H54 (cell line): ENCODE results near the gene CHRNA4.
"Not testable (repeated sequence)": the region's sequence is repeated elsewhere in the genome, so short reads cannot be mapped to it uniquely, and the experiment has no call there.

ENCODE experiments used
- DNase-seq: peaks from one replicate; pipeline ENCODE4 v3.0.0; 2011; ENCODE audit warnings: low spot score, mixed read lengths; ENCODE audit not compliant: insufficient read length
- FAIRE-seq: peaks from 3 replicates; lab custom pipeline; 2011; peaks lifted over from hg19 to GRCh38; lab: Jason Lieb, UNC
- POLR2A ChIP-seq: IDR thresholded peaks from 2 replicates; pipeline ENCODE4 v1.6.1; 2011; ENCODE audit warnings: low read depth, mild to moderate bottlenecking, low read length

The CHRNA4 gene

GRCh38 chr20:63337786-63338420 lies 23.2 kb downstream of the CHRNA4 start:
- TF ChIP-seq POLR2A: no peak
- DNase-seq: no peak
- no peak for FAIRE-seq

GRCh38 chr20:63336232-63336752 lies 24.9 kb downstream of the CHRNA4 start:
- no peak for DNase-seq
- no peak for FAIRE-seq
- TF ChIP-seq POLR2A: no peak

- TF ChIP-seq POLR2A: no peak
- no peak for FAIRE-seq
- DNase-seq: no peak
These were observed 25.4 kb downstream of the CHRNA4 start for GRCh38 chr20:63335711-63336110.

GRCh38 chr20:63335060-63335459 lies 26.1 kb downstream of the CHRNA4 start:
- not testable (repeated sequence) for FAIRE-seq

GRCh38 chr20:63334356-63334755 lies 26.8 kb downstream of the CHRNA4 start:
- FAIRE-seq (no peak), DNase-seq (no peak)
- TF ChIP-seq POLR2A: no peak

More at GRCh38 chr20:63335060-63335459, 26.1 kb downstream of the CHRNA4 start:
- DNase-seq: not testable (repeated sequence)

- no peak for FAIRE-seq
These were observed 27.8 kb downstream of the CHRNA4 start for GRCh38 chr20:63333241-63333836.

GRCh38 chr20:63332488-63333240 lies 28.5 kb downstream of the CHRNA4 start:
- TF ChIP-seq POLR2A: no peak
- DNase-seq (no peak), FAIRE-seq (no peak)

More at GRCh38 chr20:63333241-63333836, 27.8 kb downstream of the CHRNA4 start:
- DNase-seq: no peak
- no peak for TF ChIP-seq POLR2A

GRCh38 chr20:63331741-63332400 lies 29.3 kb downstream of the CHRNA4 start:
- FAIRE-seq: no peak
- no peak for TF ChIP-seq POLR2A
- no peak for DNase-seq

- no peak for TF ChIP-seq POLR2A
- DNase-seq: no peak
- FAIRE-seq: no peak
These were observed 30.2 kb downstream of the CHRNA4 start for GRCh38 chr20:63330940-63331339.

- FAIRE-seq: no peak
- no peak for DNase-seq
- TF ChIP-seq POLR2A: no peak
These were observed 30.9 kb downstream of the CHRNA4 start for GRCh38 chr20:63330084-63330760.

GRCh38 chr20:63329331-63330083 lies 31.6 kb downstream of the CHRNA4 start:
- no peak for FAIRE-seq
- DNase-seq: no peak
- no peak for TF ChIP-seq POLR2A

- DNase-seq (no peak), FAIRE-seq (no peak)
- TF ChIP-seq POLR2A: no peak
These were observed 32.4 kb downstream of the CHRNA4 start for GRCh38 chr20:63328718-63329275.
